WTC11 (cell line): ENCODE data around the gene UBE2N.

Experiments
- ESRRA ChIP-seq: sonication (generic); formaldehyde crosslinking; IDR thresholded peaks from 2 replicates; pipeline ENCODE4 v1.8.1; 2022; ENCODE audit warnings: mild to moderate bottlenecking, missing genetic modification reagents, borderline replicate concordance
- FOXP1 ChIP-seq: sonication (generic); formaldehyde crosslinking; IDR thresholded peaks from 2 replicates; pipeline ENCODE4 v1.8.0; 2022; ENCODE audit warnings: missing genetic modification reagents, mild to moderate bottlenecking, moderate library complexity, borderline replicate concordance
- KAT7 ChIP-seq: sonication (generic); formaldehyde crosslinking; IDR thresholded peaks from 2 replicates; pipeline ENCODE4 v1.8.1; 2023; ENCODE audit warnings: missing genetic modification reagents, mild to moderate bottlenecking, borderline replicate concordance
- NR1H2 ChIP-seq: sonication (generic); formaldehyde crosslinking; IDR thresholded peaks from 2 replicates; pipeline ENCODE4 v1.9.0; 2021; ENCODE audit warnings: mild to moderate bottlenecking, moderate library complexity, missing genetic modification reagents
- ZNF281 ChIP-seq: sonication (generic); formaldehyde crosslinking; IDR thresholded peaks from 2 replicates; pipeline ENCODE4 v1.8.0; 2023; ENCODE audit warnings: mild to moderate bottlenecking, missing genetic modification reagents
- TF ChIP-seq, protein P1 (sequence below): fragments of 200-600 bp; IDR thresholded peaks from 2 replicates; pipeline ENCODE4 v1.8.0; 2022; ENCODE audit warnings: antibody characterized with exemption

- TF ChIP-seq ESRRA (CRISPR knock-in tag): no peak
- no peak for TF ChIP-seq FOXP1 (CRISPR knock-in tag)
- TF ChIP-seq, protein P1, sequence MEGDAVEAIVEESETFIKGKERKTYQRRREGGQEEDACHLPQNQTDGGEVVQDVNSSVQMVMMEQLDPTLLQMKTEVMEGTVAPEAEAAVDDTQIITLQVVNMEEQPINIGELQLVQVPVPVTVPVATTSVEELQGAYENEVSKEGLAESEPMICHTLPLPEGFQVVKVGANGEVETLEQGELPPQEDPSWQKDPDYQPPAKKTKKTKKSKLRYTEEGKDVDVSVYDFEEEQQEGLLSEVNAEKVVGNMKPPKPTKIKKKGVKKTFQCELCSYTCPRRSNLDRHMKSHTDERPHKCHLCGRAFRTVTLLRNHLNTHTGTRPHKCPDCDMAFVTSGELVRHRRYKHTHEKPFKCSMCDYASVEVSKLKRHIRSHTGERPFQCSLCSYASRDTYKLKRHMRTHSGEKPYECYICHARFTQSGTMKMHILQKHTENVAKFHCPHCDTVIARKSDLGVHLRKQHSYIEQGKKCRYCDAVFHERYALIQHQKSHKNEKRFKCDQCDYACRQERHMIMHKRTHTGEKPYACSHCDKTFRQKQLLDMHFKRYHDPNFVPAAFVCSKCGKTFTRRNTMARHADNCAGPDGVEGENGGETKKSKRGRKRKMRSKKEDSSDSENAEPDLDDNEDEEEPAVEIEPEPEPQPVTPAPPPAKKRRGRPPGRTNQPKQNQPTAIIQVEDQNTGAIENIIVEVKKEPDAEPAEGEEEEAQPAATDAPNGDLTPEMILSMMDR: no peak
- TF ChIP-seq KAT7 (CRISPR knock-in tag): no peak
- no peak for TF ChIP-seq NR1H2 (CRISPR knock-in tag)
- no peak for TF ChIP-seq ZNF281 (CRISPR knock-in tag)
Measured at GRCh38 chr12:93460003-93460402, 18.3 kb upstream of the UBE2N start.
